ENCODE results near the gene PMVK. TPM values are rescaled to one million over a fixed set of nuclear protein-coding genes. Genes with fewer than 3 reads are reported as not detected.

The PMVK gene
- total and polyA plus RNA-seq, 2 donors (not counting 1 experiment from before 2014, with no cell fraction given) = 10.1 to 25.1 TPM

DNA sequence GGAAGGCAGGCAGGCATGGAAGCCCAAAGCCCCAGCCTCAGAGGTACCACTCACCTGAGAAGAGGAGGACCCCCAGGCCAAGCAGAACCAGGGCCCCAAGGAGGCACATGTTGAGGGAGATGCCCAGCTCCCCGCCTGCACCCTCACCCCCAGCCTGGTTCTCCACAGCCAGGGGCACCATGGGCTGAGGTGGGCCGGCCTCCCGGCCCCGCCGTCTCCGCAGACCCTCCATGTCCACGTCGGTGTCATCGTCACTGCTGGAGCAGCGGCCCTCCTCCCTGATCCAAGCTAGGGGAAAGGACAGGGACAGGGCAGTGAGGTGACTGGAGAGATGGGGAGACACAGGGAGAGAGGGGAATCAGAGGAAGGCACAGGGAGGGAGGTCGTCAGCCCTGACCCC is 11.6 kb upstream of the PMVK start:
- H3K4me1 ChIP-seq (ENCODE audit: control insufficient read depth, extremely low read depth, insufficient read depth, low read length) = no peaks in the 10 kb centered on the region
- H3K79me2 ChIP-seq (ENCODE audit: control insufficient read depth, insufficient read depth, low read length) = no peaks in the 10 kb centered on the region
- H3K27ac ChIP-seq (ENCODE audit: insufficient read depth, low read length) = no peak overlapping the region
- no peak overlapping the region for H3K4me3 ChIP-seq (replicated peaks in 1 of 4; ENCODE audit: control extremely low read depth in 1 of 4, insufficient read depth in 1 of 4, low read depth in 3 of 4, low read length in 4 of 4)
- no peaks in the 10 kb centered on the region for H3K9me3 ChIP-seq (ENCODE audit: control insufficient read depth, insufficient read depth, low read depth, low read length)
- H4K20me1 ChIP-seq (ENCODE audit: control insufficient read depth, extremely low read depth, insufficient read depth, low read length) = no peaks in the 10 kb centered on the region
- H2AFZ ChIP-seq (ENCODE audit: low read length) = no peak overlapping the region
- H3K36me3 ChIP-seq (ENCODE audit: control insufficient read depth, insufficient read depth, low read length) = no peaks in the 10 kb centered on the region
- TF ChIP-seq, protein P1, sequence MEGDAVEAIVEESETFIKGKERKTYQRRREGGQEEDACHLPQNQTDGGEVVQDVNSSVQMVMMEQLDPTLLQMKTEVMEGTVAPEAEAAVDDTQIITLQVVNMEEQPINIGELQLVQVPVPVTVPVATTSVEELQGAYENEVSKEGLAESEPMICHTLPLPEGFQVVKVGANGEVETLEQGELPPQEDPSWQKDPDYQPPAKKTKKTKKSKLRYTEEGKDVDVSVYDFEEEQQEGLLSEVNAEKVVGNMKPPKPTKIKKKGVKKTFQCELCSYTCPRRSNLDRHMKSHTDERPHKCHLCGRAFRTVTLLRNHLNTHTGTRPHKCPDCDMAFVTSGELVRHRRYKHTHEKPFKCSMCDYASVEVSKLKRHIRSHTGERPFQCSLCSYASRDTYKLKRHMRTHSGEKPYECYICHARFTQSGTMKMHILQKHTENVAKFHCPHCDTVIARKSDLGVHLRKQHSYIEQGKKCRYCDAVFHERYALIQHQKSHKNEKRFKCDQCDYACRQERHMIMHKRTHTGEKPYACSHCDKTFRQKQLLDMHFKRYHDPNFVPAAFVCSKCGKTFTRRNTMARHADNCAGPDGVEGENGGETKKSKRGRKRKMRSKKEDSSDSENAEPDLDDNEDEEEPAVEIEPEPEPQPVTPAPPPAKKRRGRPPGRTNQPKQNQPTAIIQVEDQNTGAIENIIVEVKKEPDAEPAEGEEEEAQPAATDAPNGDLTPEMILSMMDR (conservative IDR thresholded peaks at IDR 0.05 in 1 of 2, IDR thresholded peaks at IDR 0.05 in 1 of 2; ENCODE audit: low read depth in 1 of 2, low read length in 2 of 2) = no peak
- TF ChIP-seq EZH2 (IDR thresholded peaks at IDR 0.05; ENCODE audit: low read length, missing control alignments) = no peak
- no peak overlapping the region for H3K9ac ChIP-seq (ENCODE audit: insufficient read depth, low read length)
- DNase-seq (ENCODE audit: low read depth in 2 of 2) = no peak
- H3K27me3 ChIP-seq (ENCODE audit: control insufficient read depth, insufficient read depth, low read length) = no peaks in the 10 kb centered on the region
- no peak overlapping the region for H3K4me2 ChIP-seq (ENCODE audit: extremely low read depth, insufficient read depth, low read length)

DNA sequence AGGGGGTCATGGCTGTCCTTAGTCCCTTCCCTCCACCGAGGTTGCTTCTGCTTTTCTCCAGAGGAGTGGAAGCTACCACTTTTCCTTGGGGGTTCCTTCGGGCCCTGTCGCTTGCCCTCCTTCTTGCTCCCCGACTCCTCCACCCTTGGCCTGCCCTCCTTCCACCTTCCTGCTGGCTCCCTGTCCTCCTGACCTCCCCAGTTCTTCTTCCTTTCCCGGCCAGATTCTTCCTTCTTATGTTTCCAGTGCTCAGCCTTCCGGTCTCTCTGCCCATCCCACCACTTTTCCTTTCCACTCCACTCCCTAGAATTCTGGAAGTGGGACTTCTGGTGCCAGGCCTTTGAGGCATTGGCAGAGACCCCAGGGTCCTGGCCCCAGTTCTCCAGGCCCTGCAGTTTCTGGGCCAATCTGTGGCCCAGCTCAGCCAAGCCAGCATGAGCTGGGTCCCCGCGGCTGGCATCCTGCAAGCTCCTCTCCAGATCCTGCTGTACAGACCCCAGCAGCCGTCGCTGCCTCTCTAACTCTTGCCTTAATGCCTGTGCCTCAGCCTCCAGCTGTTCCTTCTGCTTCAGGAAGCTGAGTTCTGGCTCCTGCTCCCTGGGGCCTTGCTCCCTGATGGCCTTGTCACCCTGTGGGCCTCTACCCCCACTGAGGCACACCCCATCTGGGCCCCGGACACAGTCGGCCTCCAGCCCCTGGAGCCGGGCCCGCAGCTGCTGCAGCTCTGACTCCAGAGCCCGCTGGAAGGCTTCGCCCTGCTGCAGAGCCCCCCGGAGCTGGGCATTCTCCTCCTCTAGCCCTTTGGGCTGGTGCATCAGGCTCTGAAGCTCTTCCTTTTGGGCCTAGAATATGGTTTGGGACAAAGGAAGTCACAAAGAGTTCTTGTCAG is 9.7 kb upstream of the PMVK start:
- no peaks in the 10 kb centered on the region for H3K9me3 ChIP-seq (ENCODE audit: control insufficient read depth, insufficient read depth, low read depth, low read length)
- H2AFZ ChIP-seq (ENCODE audit: low read length) = no peak overlapping the region
- no peak overlapping the region for H3K4me3 ChIP-seq (replicated peaks in 1 of 4; ENCODE audit: control extremely low read depth in 1 of 4, insufficient read depth in 1 of 4, low read depth in 3 of 4, low read length in 4 of 4)
- TF ChIP-seq, protein P1 (conservative IDR thresholded peaks at IDR 0.05 in 1 of 2, IDR thresholded peaks at IDR 0.05 in 1 of 2; ENCODE audit: low read depth in 1 of 2, low read length in 2 of 2) = no peak
- no peak for TF ChIP-seq EZH2 (IDR thresholded peaks at IDR 0.05; ENCODE audit: low read length, missing control alignments)
- H3K4me1 ChIP-seq (ENCODE audit: control insufficient read depth, extremely low read depth, insufficient read depth, low read length) = no peaks in the 10 kb centered on the region
- no peaks in the 10 kb centered on the region for H3K79me2 ChIP-seq (ENCODE audit: control insufficient read depth, insufficient read depth, low read length)
- no peak overlapping the region for H3K27ac ChIP-seq (ENCODE audit: insufficient read depth, low read length)
- H3K4me2 ChIP-seq (ENCODE audit: extremely low read depth, insufficient read depth, low read length) = no peak overlapping the region
- no peak for DNase-seq (ENCODE audit: low read depth in 2 of 2)
- no peak overlapping the region for H3K9ac ChIP-seq (ENCODE audit: insufficient read depth, low read length)
- no peaks in the 10 kb centered on the region for H3K36me3 ChIP-seq (ENCODE audit: control insufficient read depth, insufficient read depth, low read length)
- no peaks in the 10 kb centered on the region for H3K27me3 ChIP-seq (ENCODE audit: control insufficient read depth, insufficient read depth, low read length)
- H4K20me1 ChIP-seq (ENCODE audit: control insufficient read depth, extremely low read depth, insufficient read depth, low read length) = no peaks in the 10 kb centered on the region

DNA sequence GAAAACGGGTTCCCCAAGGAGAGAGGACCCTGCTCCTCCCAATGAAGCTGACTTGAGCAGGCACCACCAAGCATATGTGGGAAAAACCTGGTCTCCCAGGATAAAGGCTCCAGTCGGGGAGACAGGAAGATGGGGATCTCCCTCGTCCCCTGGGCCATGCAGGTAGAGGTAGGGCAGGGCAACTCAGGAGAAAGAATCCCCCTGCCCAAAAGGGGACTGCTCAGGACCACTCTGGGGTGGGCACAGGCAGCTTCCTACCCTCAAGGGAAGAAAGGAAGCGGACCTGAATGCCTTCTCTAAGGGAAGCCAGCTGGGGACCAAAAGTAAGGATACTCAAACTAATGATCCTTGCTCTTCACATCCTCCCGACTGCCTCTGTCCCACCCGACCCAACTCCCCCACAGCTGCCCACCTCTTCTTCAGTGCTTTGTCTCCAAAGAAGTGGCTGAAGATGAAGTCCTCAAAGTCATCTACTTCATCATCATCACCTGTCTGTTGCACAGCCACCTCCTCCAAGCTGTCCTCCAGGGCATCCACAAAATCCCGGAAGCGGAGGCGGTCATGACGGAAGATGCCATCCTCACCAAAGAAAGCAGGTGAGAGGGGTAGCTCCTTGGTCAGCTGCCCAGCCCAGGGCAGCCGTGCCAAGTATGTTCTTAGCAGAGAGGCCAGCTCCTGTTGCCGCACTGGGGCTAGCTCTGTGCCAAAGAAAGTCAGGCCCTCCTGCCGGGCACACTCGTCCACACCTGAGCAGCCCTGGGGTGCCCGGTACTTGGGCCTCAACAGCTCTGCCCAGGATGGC is 8.8 kb upstream of the PMVK start:
- H3K9ac ChIP-seq (ENCODE audit: insufficient read depth, low read length) = no peak overlapping the region
- H3K27me3 ChIP-seq (ENCODE audit: control insufficient read depth, insufficient read depth, low read length) = no peaks in the 10 kb centered on the region
- H4K20me1 ChIP-seq (ENCODE audit: control insufficient read depth, extremely low read depth, insufficient read depth, low read length) = no peaks in the 10 kb centered on the region
- TF ChIP-seq EZH2 (IDR thresholded peaks at IDR 0.05; ENCODE audit: low read length, missing control alignments) = no peak
- TF ChIP-seq, protein P1 (conservative IDR thresholded peaks at IDR 0.05 in 1 of 2, IDR thresholded peaks at IDR 0.05 in 1 of 2; ENCODE audit: low read depth in 1 of 2, low read length in 2 of 2) = no peak
- H3K36me3 ChIP-seq (ENCODE audit: control insufficient read depth, insufficient read depth, low read length) = no peaks in the 10 kb centered on the region
- H3K4me3 ChIP-seq (replicated peaks in 1 of 4; ENCODE audit: control extremely low read depth in 1 of 4, insufficient read depth in 1 of 4, low read depth in 3 of 4, low read length in 4 of 4) = no peak overlapping the region
- no peaks in the 10 kb centered on the region for H3K4me1 ChIP-seq (ENCODE audit: control insufficient read depth, extremely low read depth, insufficient read depth, low read length)
- H2AFZ ChIP-seq (ENCODE audit: low read length) = no peak overlapping the region
- no peak overlapping the region for H3K4me2 ChIP-seq (ENCODE audit: extremely low read depth, insufficient read depth, low read length)
- no peaks in the 10 kb centered on the region for H3K9me3 ChIP-seq (ENCODE audit: control insufficient read depth, insufficient read depth, low read depth, low read length)
- H3K79me2 ChIP-seq (ENCODE audit: control insufficient read depth, insufficient read depth, low read length) = no peaks in the 10 kb centered on the region
- DNase-seq (ENCODE audit: low read depth in 2 of 2) = no peak
- H3K27ac ChIP-seq (ENCODE audit: insufficient read depth, low read length) = no peak overlapping the region
